SK-N-MC (cell line): ENCODE results near the gene GOPC.

ENCODE experiments used
- DNase-seq: peaks from one replicate; pipeline ENCODE4 v3.0.0-alpha.2; 2011; ENCODE audit warnings: low read depth, low spot score
- H3K27ac ChIP-seq: fragments of 200-600 bp; sonication (generic); 2 replicates; pipeline ENCODE4 v1.5.1; 2016; ENCODE audit warnings: mixed run types
- H3K36me3 ChIP-seq: fragments of 200-600 bp; sonication (generic); 2 replicates; pipeline ENCODE4 v1.6.1; 2017; ENCODE audit warnings: antibody characterized with exemption, low read length, mixed read lengths; ENCODE audit not compliant: insufficient read depth
- H3K4me3 ChIP-seq: fragments of 200-600 bp; sonication (generic); 2 replicates; pipeline ENCODE4 v1.5.1; 2016
- H3K9ac ChIP-seq: fragments of 200-600 bp; sonication (generic); 2 replicates; pipeline ENCODE4 v1.8.0; 2017; ENCODE audit warnings: mixed run types, mixed read lengths; ENCODE audit not compliant: insufficient read length
- H3K9me3 ChIP-seq: fragments of 200-600 bp; sonication (generic); 2 replicates; pipeline ENCODE4 v1.6.1; 2017; ENCODE audit warnings: low read depth, mild to moderate bottlenecking, antibody characterized with exemption, low read length, moderate library complexity, mixed read lengths
- EZH2 ChIP-seq: fragments of 200-600 bp; sonication (generic); IDR thresholded peaks from one replicate; pipeline ENCODE4 v1.6.1; 2017; ENCODE audit warnings: antibody characterized with exemption
- FOXP2 ChIP-seq: optimal IDR thresholded peaks from 2 replicates; pipeline ENCODE3; 2011; ENCODE audit warnings: mild to moderate bottlenecking, moderate library complexity; ENCODE audit not compliant: insufficient read depth; ENCODE audit errors: extremely low read length, control extremely low read depth
- POLR2AphosphoS5 ChIP-seq: IDR thresholded peaks from 2 replicates; pipeline ENCODE4 v1.6.1; 2012; ENCODE audit warnings: mild to moderate bottlenecking, low read depth, low read length, borderline replicate concordance

The GOPC gene

GRCh38 chr6:117602899-117603588 lies 733 bp upstream of the GOPC start:
- no peak for TF ChIP-seq FOXP2
- TF ChIP-seq EZH2 = no peak
- TF ChIP-seq POLR2AphosphoS5 = no peak
- H3K27ac ChIP-seq = peak overlapping the region; percentile 94
- DNase-seq = no peak

GRCh38 chr6:117601811-117602150 lies 530 bp downstream of the GOPC start:
- peak overlapping the region; percentile 94 for H3K27ac ChIP-seq
- TF ChIP-seq POLR2AphosphoS5 (no peak), FOXP2 (no peak), EZH2 (no peak)
- DNase-seq = no peak

More at GRCh38 chr6:117602899-117603588, 733 bp upstream of the GOPC start:
- 0 out of 2 replicates have a peak, but pooled peaks cover 7% of the 10 kb centered on the region for H3K9me3 ChIP-seq
- H3K4me3 ChIP-seq = peak overlapping the region; percentile 83
- peaks cover 20% of the 10 kb centered on the region for H3K36me3 ChIP-seq
- H3K9ac ChIP-seq = peak overlapping the region; percentile 87

GRCh38 chr6:117600008-117600743 lies 2.1 kb downstream of the GOPC start:
- H3K9me3 ChIP-seq = peaks cover 13% of the 10 kb centered on the region; the same call in 1 of the 2 replicates
- H3K4me3 ChIP-seq = peak overlapping the region; percentile 83
- peak; percentile 38; the same call in 1 of the 2 replicates for TF ChIP-seq POLR2AphosphoS5
- no peak for TF ChIP-seq EZH2
- H3K36me3 ChIP-seq = peaks cover 44% of the 10 kb centered on the region
- DNase-seq = no peak
- peak overlapping the region; percentile 22; the same call in 1 of the 2 replicates for H3K27ac ChIP-seq
- H3K9ac ChIP-seq = peak overlapping the region; percentile 87

More at GRCh38 chr6:117601811-117602150, 530 bp downstream of the GOPC start:
- peak overlapping the region; percentile 83 for H3K4me3 ChIP-seq
- peaks cover 13% of the 10 kb centered on the region; the same call in 1 of the 2 replicates for H3K9me3 ChIP-seq
- H3K9ac ChIP-seq = peak overlapping the region; percentile 87
- peaks cover 33% of the 10 kb centered on the region for H3K36me3 ChIP-seq

GRCh38 chr6:117597755-117598154 lies 4.6 kb downstream of the GOPC start:
- no peak for DNase-seq
- no peak for TF ChIP-seq FOXP2
- TF ChIP-seq POLR2AphosphoS5 = no peak
- no peak for TF ChIP-seq EZH2
- H3K27ac ChIP-seq = no peak overlapping the region

GRCh38 chr6:117595099-117595923 lies 7.0 kb downstream of the GOPC start:
- Histone ChIP-seq H3K9me3 (peaks cover 13% of the 10 kb centered on the region; the same call in 1 of the 2 replicates), H3K4me3 (no peak overlapping the region), H3K9ac (no peak overlapping the region), H3K27ac (no peak overlapping the region), H3K36me3 (peaks cover 64% of the 10 kb centered on the region)
- DNase-seq = no peak
- no peak for TF ChIP-seq FOXP2
- TF ChIP-seq EZH2 = no peak
- no peak for TF ChIP-seq POLR2AphosphoS5

More at GRCh38 chr6:117597755-117598154, 4.6 kb downstream of the GOPC start:
- peaks cover 13% of the 10 kb centered on the region; the same call in 1 of the 2 replicates for H3K9me3 ChIP-seq
- H3K36me3 ChIP-seq = peaks cover 47% of the 10 kb centered on the region
- H3K4me3 ChIP-seq = no peak overlapping the region
- no peak overlapping the region for H3K9ac ChIP-seq

- H3K36me3 ChIP-seq = peaks cover 63% of the 10 kb centered on the region
- no peak overlapping the region for H3K4me3 ChIP-seq
- no peak overlapping the region for H3K27ac ChIP-seq
- no peak for TF ChIP-seq FOXP2
- TF ChIP-seq EZH2 = no peak
- no peak for TF ChIP-seq POLR2AphosphoS5
- peaks cover 7% of the 10 kb centered on the region; the same call in 1 of the 2 replicates for H3K9me3 ChIP-seq
- no peak overlapping the region for H3K9ac ChIP-seq
- no peak for DNase-seq
Measured at GRCh38 chr6:117592983-117593759, 9.1 kb downstream of the GOPC start.

- H3K36me3 ChIP-seq = peaks cover 51% of the 10 kb centered on the region
- no peak for TF ChIP-seq EZH2
- H3K9ac ChIP-seq = no peak overlapping the region
- DNase-seq = no peak
- H3K4me3 ChIP-seq = no peak overlapping the region
- no peak overlapping the region for H3K27ac ChIP-seq
- no peaks in the 10 kb centered on the region for H3K9me3 ChIP-seq
Measured at GRCh38 chr6:117591405-117591804, 10.9 kb downstream of the GOPC start.
